Keratinocyte (primary cell): ENCODE data around the gene VAT1L. TPM values are rescaled to one million over a fixed set of nuclear protein-coding genes. Genes with fewer than 3 reads are reported as not detected.

Experiments used
- DNase-seq: peaks from one replicate; pipeline ENCODE4 v3.0.0-alpha.2; 2011; ENCODE audit warnings: low read depth, missing footprints, low spot score
- FAIRE-seq: peaks from 2 replicates; lab custom pipeline; 2011; peaks lifted over from hg19 to GRCh38; lab: Jason Lieb, UNC
- H2AFZ ChIP-seq: 2 replicates; pipeline ENCODE4 v1.6.0; 2012; ENCODE audit warnings: low read length, control low read depth, inconsistent platforms; ENCODE audit not compliant: control insufficient read depth
- H3K27ac ChIP-seq: 2 replicates; pipeline ENCODE4 v1.5.1; 2011; ENCODE audit warnings: low read length; ENCODE audit not compliant: control insufficient read depth, insufficient read depth
- H3K27me3 ChIP-seq: 3 replicates; pipeline ENCODE4 v1.6.0; 2011; ENCODE audit warnings: low read length; ENCODE audit not compliant: control insufficient read depth, insufficient read depth; ENCODE audit errors: extremely low read depth
- H3K36me3 ChIP-seq, 2 experiments: 2 replicates in 1 of 2; 3 replicates in 1 of 2; pipeline ENCODE4 v1.5.1; 2011; ENCODE audit warnings: low read length in 2 of 2, mild to moderate bottlenecking in 1 of 2; ENCODE audit not compliant: control insufficient read depth in 2 of 2, insufficient read depth in 2 of 2; ENCODE audit errors: extremely low read depth in 1 of 2
- H3K4me1 ChIP-seq: 3 replicates; pipeline ENCODE4 v1.5.1; 2011; ENCODE audit warnings: low read length; ENCODE audit not compliant: control insufficient read depth, insufficient read depth; ENCODE audit errors: extremely low read depth
- H3K4me2 ChIP-seq: 3 replicates; pipeline ENCODE4 v1.6.0; 2011; ENCODE audit warnings: low read depth, low read length; ENCODE audit not compliant: control insufficient read depth, insufficient read depth; ENCODE audit errors: extremely low read depth
- H3K4me3 ChIP-seq, 3 experiments: fragments of 200-600 bp in 1 of 3; sonication (generic) in 1 of 3; 2 replicates in 2 of 3; 3 replicates in 1 of 3; pipeline ENCODE4 v1.5.1; 2011 to 2016; ENCODE audit warnings: low read length in 3 of 3, mild to moderate bottlenecking in 3 of 3, control low read depth in 2 of 3, inconsistent platforms in 1 of 3, low read depth in 1 of 3, mixed read lengths in 1 of 3, mixed run types in 1 of 3, moderate library complexity in 1 of 3; ENCODE audit not compliant: control insufficient read depth in 2 of 3, insufficient read depth in 2 of 3; ENCODE audit errors: extremely low read depth in 1 of 3
- H3K79me2 ChIP-seq: 2 replicates; pipeline ENCODE4 v1.6.0; 2012; ENCODE audit warnings: low read length; ENCODE audit not compliant: control insufficient read depth, insufficient read depth
- H3K9ac ChIP-seq: 3 replicates; pipeline ENCODE4 v1.6.0; 2011; ENCODE audit warnings: low read length; ENCODE audit not compliant: control insufficient read depth, insufficient read depth; ENCODE audit errors: extremely low read depth
- H3K9me1 ChIP-seq: 3 replicates; pipeline ENCODE4 v1.6.0; 2011; ENCODE audit warnings: low read length; ENCODE audit not compliant: control insufficient read depth, insufficient read depth; ENCODE audit errors: extremely low read depth
- H3K9me3 ChIP-seq: 2 replicates; pipeline ENCODE4 v1.5.1; 2012; ENCODE audit warnings: low read depth, low read length; ENCODE audit not compliant: control insufficient read depth
- H4K20me1 ChIP-seq: 3 replicates; pipeline ENCODE4 v1.6.0; 2011; ENCODE audit warnings: low read length; ENCODE audit not compliant: control insufficient read depth, insufficient read depth; ENCODE audit errors: extremely low read depth
- CTCF ChIP-seq, 3 experiments: IDR thresholded peaks in 1 of 3; conservative IDR thresholded peaks in 1 of 3; optimal IDR thresholded peaks in 1 of 3; 2 replicates in 2 of 3; 3 replicates in 1 of 3; pipeline versions ENCODE3 to v1.5.1; 2011; ENCODE audit warnings: low read length in 3 of 3, mild to moderate bottlenecking in 3 of 3, moderate library complexity in 2 of 3, control low read depth in 1 of 3, inconsistent platforms in 1 of 3; ENCODE audit not compliant: insufficient read depth in 2 of 3; ENCODE audit errors: extremely low read depth in 1 of 3
- EZH2 ChIP-seq: IDR thresholded peaks from one replicate; pipeline ENCODE4 v1.6.1; 2012; ENCODE audit warnings: inconsistent platforms, mild to moderate bottlenecking, low read length, moderate library complexity
- dilution Hi-C: fragments of 300-500 bp; cut with MboI; formaldehyde crosslinking; loops from one replicate; pipeline ENCODE4 v1.7.0; 2020; ENCODE audit warnings: low sequenced_read_pairs; ENCODE audit not compliant: extremely low pct_ligation_motif_present
- polyA plus RNA-seq, 5 experiments: library from polyadenylated mRNA; depleted of rRNA in 3 of 5; stranded (reverse) in 3 of 5; stranded (forward) in 1 of 5; unstranded in 1 of 5; fragments of >200 nt; gene quantifications; 1 replicate in 1 of 5; 2 replicates in 3 of 5; 3 replicates in 1 of 5; pipeline versions ENCODE4 v1.2.1 to v1.2.3, GENCODE V29; 2011 to 2012; ENCODE audit warnings: missing spikeins in 2 of 5, low read depth in 1 of 5, low replicate concordance in 1 of 5

Gene VAT1L
- polyA plus RNA-seq, 1 donor (not counting 4 experiments of a cell fraction or from before 2014, with no cell fraction given) = not detected

- Histone ChIP-seq H3K4me2 (no peak overlapping the region), H2AFZ (no peak overlapping the region), H3K79me2 (no peaks in the 10 kb centered on the region), H3K9me1 (no peaks in the 10 kb centered on the region), H3K36me3 (no peaks in the 10 kb centered on the region), H3K27ac (no peak overlapping the region), H3K27me3 (no peaks in the 10 kb centered on the region), H3K4me3 (no peak overlapping the region), H3K9ac (no peak overlapping the region), H4K20me1 (no peaks in the 10 kb centered on the region), H3K4me1 (no peaks in the 10 kb centered on the region), H3K9me3 (no peaks in the 10 kb centered on the region)
- FAIRE-seq (no peak), DNase-seq (no peak)
- no peak for TF ChIP-seq EZH2
- no peak for TF ChIP-seq CTCF (optimal IDR thresholded peaks at IDR 0.05 in 1 of 3, IDR thresholded peaks at IDR 0.05 in 1 of 3, conservative IDR thresholded peaks at IDR 0.05 in 1 of 3; ENCODE audit: extremely low read depth in 1 of 3, insufficient read depth in 2 of 3, low read length in 3 of 3)
- dilution Hi-C loops = no loop called here
These were observed 173.4 kb downstream of the VAT1L start for GRCh38 chr16:77961814-77962213.

DNA sequence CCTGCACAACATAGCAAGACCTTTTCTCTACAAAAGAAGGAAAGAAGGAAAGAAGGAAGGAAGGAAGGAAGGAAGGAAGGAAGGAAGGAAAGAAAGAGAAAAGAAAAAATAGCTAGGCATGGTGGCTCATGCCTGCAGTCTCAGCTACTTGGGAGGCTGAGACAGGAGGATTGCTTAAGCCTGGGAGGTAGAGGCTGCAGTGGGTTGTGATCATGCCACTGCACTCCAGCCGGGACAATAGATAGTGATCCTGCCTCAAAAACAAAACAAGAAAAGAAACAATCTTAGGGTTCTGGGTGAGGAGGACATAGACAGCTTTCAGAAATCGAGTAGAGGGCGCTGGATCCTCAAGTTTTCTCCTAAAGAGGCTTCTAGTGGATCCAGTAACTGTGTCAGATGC lies 174.3 kb downstream of the VAT1L start:
- dilution Hi-C loops = no loop called here

More for the DNA sequence above, 174.3 kb downstream of the VAT1L start:
- no peaks in the 10 kb centered on the region for H3K36me3 ChIP-seq
- no peaks in the 10 kb centered on the region for H3K9me1 ChIP-seq
- no peaks in the 10 kb centered on the region for H3K27me3 ChIP-seq
- no peak overlapping the region for H3K9ac ChIP-seq
- no peak for TF ChIP-seq CTCF (optimal IDR thresholded peaks at IDR 0.05 in 1 of 3, IDR thresholded peaks at IDR 0.05 in 1 of 3, conservative IDR thresholded peaks at IDR 0.05 in 1 of 3; ENCODE audit: extremely low read depth in 1 of 3, insufficient read depth in 2 of 3, low read length in 3 of 3)
- no peak for TF ChIP-seq EZH2
- H3K27ac ChIP-seq = no peak overlapping the region
- no peak for DNase-seq
- no peak overlapping the region for H3K4me2 ChIP-seq
- no peaks in the 10 kb centered on the region for H3K4me1 ChIP-seq
- H4K20me1 ChIP-seq = no peaks in the 10 kb centered on the region
- FAIRE-seq = no peak
- no peaks in the 10 kb centered on the region for H3K79me2 ChIP-seq
- H3K9me3 ChIP-seq = no peaks in the 10 kb centered on the region
- H3K4me3 ChIP-seq = no peak overlapping the region
- no peak overlapping the region for H2AFZ ChIP-seq
